Right lobe of liver (tissue), 4 donors: ENCODE data around the gene ZXDB.
"Not testable (repeated sequence)": the region's sequence is repeated elsewhere in the genome, so short reads cannot be mapped to it uniquely, and the experiment has no call there.

Experiments used
- CTCF ChIP-seq, 4 donors: fragments of 200-600 bp in 3 of 4; fragments of 450-650 bp in 1 of 4; IDR thresholded peaks; one replicate each; pipeline versions ENCODE4 v1.5.1 to v1.8.0; 2016 to 2022; ENCODE audit warnings: antibody characterized with exemption in 4 of 4, mild to moderate bottlenecking in 2 of 4
- POLR2A ChIP-seq: fragments of 450-650 bp; IDR thresholded peaks from one replicate; pipeline ENCODE4 v1.6.1; 2017; ENCODE audit warnings: antibody characterized with exemption, mild to moderate bottlenecking
- donor health status: DM: no; HTN: no; CAD: no.
- donor health status: DM: no; HTN: no; CAD: no.
- donor health status: DM: no; HTN: yes; CAD: no.

GRCh38 chrX:57613351-57613750 is 21.5 kb downstream of the ZXDB start:
- not testable (repeated sequence) for TF ChIP-seq POLR2A; CTCF (IDR thresholded peaks at IDR 0.05)
